HepG2 (cell line): Measurements from ENCODE around the gene EPHX1. TPM values are rescaled to one million over a fixed set of nuclear protein-coding genes. Genes with fewer than 3 reads are reported as not detected.

Experiments used
- ATAC-seq: fragments of 200-7000 bp; cut with Tn5 transposase; 3 replicates; pipeline ENCODE4 v1.9.1; 2020; ENCODE audit warnings: mild to moderate bottlenecking, moderate library complexity
- BruUV-seq: library from RNA; stranded (reverse); fragments of 400-500 nt; replicated peaks from 2 replicates; lab custom pipeline; 2021; lab: Mats Ljungman, UMichigan
- CTCF ChIA-PET: fragments of 300-600 bp; formaldehyde crosslinking; extraction: SDS; loops from one replicate; lab custom pipeline; 2021; ENCODE audit warnings: low total read pairs, inconsistent platforms, low intra/inter-chr PET ratio; lab: Yijun Ruan, JAX
- POLR2A ChIA-PET: fragments of 350-600 bp; sonication (Branson Sonifier 250); formaldehyde crosslinking; loops from one replicate; lab custom pipeline; 2020; ENCODE audit warnings: antibody characterized with exemption, inconsistent platforms; lab: Yijun Ruan, JAX
- DNase-seq: peaks from one replicate; pipeline ENCODE4 v3.0.0-alpha.2; 2015; ENCODE audit warnings: low spot score
- FAIRE-seq: peaks from 3 replicates; lab custom pipeline; 2011; peaks lifted over from hg19 to GRCh38; lab: Jason Lieb, UNC
- H2AFZ ChIP-seq: one replicate; pipeline ENCODE4 v1.6.1; 2011; ENCODE audit warnings: low read length, inconsistent platforms
- H3K27ac ChIP-seq: fragments of 300-600 bp; 3 replicates; pipeline ENCODE4 v1.8.0; 2011; ENCODE audit warnings: mixed run types, mild to moderate bottlenecking, mixed read lengths, low read length, inconsistent platforms; ENCODE audit not compliant: insufficient read depth; ENCODE audit errors: extremely low read length
- H3K27me3 ChIP-seq, 2 experiments: fragments of 200-600 bp in 1 of 2; 2 replicates in 1 of 2; 3 replicates in 1 of 2; pipeline versions ENCODE4 v1.6.0 to v1.8.0; 2011; ENCODE audit warnings: low read length in 2 of 2, mild to moderate bottlenecking in 2 of 2, moderate library complexity in 2 of 2, inconsistent platforms in 1 of 2; ENCODE audit not compliant: insufficient read depth in 2 of 2, control insufficient read depth in 1 of 2
- H3K36me3 ChIP-seq, 2 experiments: fragments of 200-600 bp in 1 of 2; replicated peaks in 1 of 2; 2 replicates in 1 of 2; 3 replicates in 1 of 2; pipeline versions ENCODE4 v1.5.1 to v1.8.0; 2011; ENCODE audit warnings: low read length in 2 of 2, inconsistent platforms in 1 of 2; ENCODE audit not compliant: insufficient read depth in 2 of 2, control insufficient read depth in 1 of 2
- H3K4me1 ChIP-seq: 2 replicates; pipeline ENCODE4 v1.5.1; 2012; ENCODE audit warnings: low read length, inconsistent platforms; ENCODE audit not compliant: insufficient read depth
- H3K4me2 ChIP-seq: 2 replicates; pipeline ENCODE4 v1.6.0; 2011; ENCODE audit warnings: low read depth, low read length, inconsistent platforms
- H3K4me3 ChIP-seq, 3 experiments: fragments of 200-600 bp in 1 of 3; sonication (generic), shearing (Covaris generic) in 1 of 3; replicated peaks in 1 of 3; 2 replicates each; pipeline ENCODE4 v1.5.1; 2011 to 2016; ENCODE audit warnings: low read length in 3 of 3, inconsistent platforms in 2 of 3, low read depth in 2 of 3, mild to moderate bottlenecking in 2 of 3, control low read depth in 1 of 3, mixed read lengths in 1 of 3; ENCODE audit not compliant: insufficient read depth in 1 of 3
- H3K79me2 ChIP-seq: one replicate; pipeline ENCODE4 v1.6.1; 2011; ENCODE audit warnings: low read length, inconsistent platforms; ENCODE audit not compliant: insufficient read depth
- H3K9ac ChIP-seq: 2 replicates; pipeline ENCODE4 v1.6.0; 2011; ENCODE audit warnings: mild to moderate bottlenecking, low read depth, low read length, inconsistent platforms; ENCODE audit not compliant: insufficient read depth
- H3K9me3 ChIP-seq: 2 replicates; pipeline ENCODE4 v1.5.1; 2012; ENCODE audit warnings: mild to moderate bottlenecking, low read length
- H4K20me1 ChIP-seq: 2 replicates; pipeline ENCODE4 v1.6.0; 2011; ENCODE audit warnings: inconsistent platforms, mild to moderate bottlenecking, low read length, moderate library complexity; ENCODE audit not compliant: insufficient read depth
- ARID2 ChIP-seq: sonication (generic); formaldehyde crosslinking; IDR thresholded peaks from 2 replicates; pipeline ENCODE4 v1.8.1; 2022; ENCODE audit warnings: mild to moderate bottlenecking, missing genetic modification reagents, borderline replicate concordance
- EEA1 ChIP-seq: sonication (generic); formaldehyde crosslinking; IDR thresholded peaks from 2 replicates; pipeline ENCODE4 v1.5.1; 2020; ENCODE audit warnings: mild to moderate bottlenecking, missing genetic modification reagents, borderline replicate concordance
- FOSL2 ChIP-seq: sonication (generic); formaldehyde crosslinking; IDR thresholded peaks from 2 replicates; pipeline ENCODE4 v1.4.0; 2020; ENCODE audit warnings: missing genetic modification reagents
- GTF2F1 ChIP-seq: fragments of 150-350 bp; IDR thresholded peaks from 2 replicates; pipeline ENCODE4 v1.6.1; 2014; ENCODE audit warnings: low read length
- HCFC1 ChIP-seq: fragments of 150-350 bp; IDR thresholded peaks from 2 replicates; pipeline ENCODE4 v1.6.1; 2014; ENCODE audit warnings: low read depth, low read length
- IRX3 ChIP-seq: sonication (generic); formaldehyde crosslinking; IDR thresholded peaks from 2 replicates; pipeline ENCODE4 v1.8.1; 2023; ENCODE audit warnings: mild to moderate bottlenecking, low read depth, missing genetic modification reagents, borderline replicate concordance
- KMT2B ChIP-seq: IDR thresholded peaks from 2 replicates; pipeline ENCODE4 v1.6.1; 2016; ENCODE audit warnings: missing genetic modification reagents, missing compliant biosample characterization
- MBD4 ChIP-seq: IDR thresholded peaks from 2 replicates; pipeline ENCODE4 v1.6.1; 2012; ENCODE audit warnings: low read length, inconsistent platforms, borderline replicate concordance
- NCOR1 ChIP-seq: fragments of 200-600 bp; sonication (generic); IDR thresholded peaks from 2 replicates; pipeline ENCODE4 v1.7.0; 2017; ENCODE audit warnings: antibody characterized with exemption, low read length, borderline replicate concordance
- NR1H2 ChIP-seq: sonication (generic); formaldehyde crosslinking; IDR thresholded peaks from 2 replicates; pipeline ENCODE4 v1.8.1; 2022; ENCODE audit warnings: low read depth, missing genetic modification reagents, borderline replicate concordance
- NR2C2 ChIP-seq: sonication (generic); formaldehyde crosslinking; IDR thresholded peaks from 2 replicates; pipeline ENCODE4 v1.4.0; 2020; ENCODE audit warnings: missing genetic modification reagents, mild to moderate bottlenecking, moderate library complexity, borderline replicate concordance
- SRF ChIP-seq: IDR thresholded peaks from 2 replicates; pipeline ENCODE4 v1.6.1; 2011; ENCODE audit warnings: mild to moderate bottlenecking, low read depth, low read length, moderate library complexity
- STAT5B ChIP-seq: sonication (generic); formaldehyde crosslinking; IDR thresholded peaks from 2 replicates; pipeline ENCODE4 v1.4.0; 2020; ENCODE audit warnings: missing genetic modification reagents
- TFAP4 ChIP-seq: sonication (generic); IDR thresholded peaks from 2 replicates; pipeline ENCODE4 v1.6.1; 2016; ENCODE audit warnings: low read depth, borderline replicate concordance
- U2AF2 ChIP-seq: fragments of 200-400 bp; formaldehyde crosslinking; IDR thresholded peaks from 2 replicates; pipeline ENCODE4 v1.6.1; 2017; ENCODE audit warnings: low read depth, mild to moderate bottlenecking, low read length
- YEATS2 ChIP-seq: sonication (generic); formaldehyde crosslinking; IDR thresholded peaks from 2 replicates; pipeline ENCODE4 v1.4.0; 2020; ENCODE audit warnings: missing genetic modification reagents, borderline replicate concordance
- ZBTB1 ChIP-seq: sonication (generic); formaldehyde crosslinking; IDR thresholded peaks from 2 replicates; pipeline ENCODE4 v1.4.0; 2020; ENCODE audit warnings: missing genetic modification reagents, borderline replicate concordance
- ZBTB38 ChIP-seq: sonication (generic); formaldehyde crosslinking; IDR thresholded peaks from 2 replicates; pipeline ENCODE4 v1.5.1; 2020; ENCODE audit warnings: mild to moderate bottlenecking, missing genetic modification reagents
- ZBTB42 ChIP-seq: sonication (generic); formaldehyde crosslinking; IDR thresholded peaks from 2 replicates; pipeline ENCODE4 v1.5.0; 2020; ENCODE audit warnings: mild to moderate bottlenecking, missing genetic modification reagents
- ZBTB7B ChIP-seq: sonication (generic); formaldehyde crosslinking; IDR thresholded peaks from 2 replicates; pipeline ENCODE4 v1.4.0; 2020; ENCODE audit warnings: missing genetic modification reagents
- ZNF367 ChIP-seq: sonication (generic); formaldehyde crosslinking; IDR thresholded peaks from 2 replicates; pipeline ENCODE4 v1.4.0; 2020; ENCODE audit warnings: missing genetic modification reagents, borderline replicate concordance
- ZNF383 ChIP-seq: sonication (generic); formaldehyde crosslinking; IDR thresholded peaks from 2 replicates; pipeline ENCODE4 v1.4.0; 2020; ENCODE audit warnings: missing genetic modification reagents, mild to moderate bottlenecking, borderline replicate concordance
- ZNF446 ChIP-seq: sonication (generic); formaldehyde crosslinking; IDR thresholded peaks from 2 replicates; pipeline ENCODE4 v1.5.0; 2020; ENCODE audit warnings: mild to moderate bottlenecking, missing genetic modification reagents
- ZNF451 ChIP-seq: sonication (generic); formaldehyde crosslinking; IDR thresholded peaks from 2 replicates; pipeline ENCODE4 v1.5.0; 2020; ENCODE audit warnings: mild to moderate bottlenecking, missing genetic modification reagents
- ZNF570 ChIP-seq: sonication (generic); formaldehyde crosslinking; IDR thresholded peaks from 2 replicates; pipeline ENCODE4 v1.4.0; 2020; ENCODE audit warnings: mild to moderate bottlenecking, missing genetic modification reagents, borderline replicate concordance
- ZNF83 ChIP-seq: sonication (generic); formaldehyde crosslinking; IDR thresholded peaks from 2 replicates; pipeline ENCODE4 v1.4.0; 2020; ENCODE audit warnings: missing genetic modification reagents, mild to moderate bottlenecking, borderline replicate concordance
- WGBS: methylation state at CpG from one replicate; pipeline ENCODE4 v1.1.6; 2017; ENCODE audit warnings: low lambda C conversion rate; 5-methylcytosine and 5-hydroxymethylcytosine counted together
- in situ Hi-C: cut with HindIII; loops from 2 replicates; pipeline ENCODE4 v1.10.0; 2017; ENCODE audit warnings: low pct_unique_long_range_greater_than_20kb; ENCODE audit not compliant: extremely low pct_ligation_motif_present
- intact Hi-C: fragments of 100-400 bp; cut with micrococcal nuclease; formaldehyde crosslinking; loops from one replicate; pipeline ENCODE4 v1.10.0; 2022; ENCODE audit not compliant: unreplicated experiment
- polyA plus RNA-seq, 8 experiments: library from polyadenylated mRNA; depleted of rRNA in 3 of 8; stranded (reverse) in 7 of 8; unstranded in 1 of 8; fragments of >200 nt; fragmentation: Illumina TruSeq in 4 of 8; extraction: Trizol in 4 of 8; gene quantifications; 2 replicates each; pipeline versions ENCODE4 v1.2.1 to v1.2.3, GENCODE V29; 2011 to 2016; ENCODE audit warnings: low read depth in 4 of 8, missing spikeins in 1 of 8, mixed read lengths in 1 of 8; ENCODE audit not compliant: insufficient read depth in 1 of 8
- total RNA-seq, 5 experiments: library from RNA; depleted of rRNA; stranded (reverse); fragments of >200 nt; fragmentation: Illumina TruSeq; extraction: Trizol; gene quantifications; 2 replicates each; pipeline ENCODE4 v1.2.3, GENCODE V29; 2016; ENCODE audit warnings: low read depth in 1 of 5
- TF ChIP-seq, protein P1 (sequence below): IDR thresholded peaks from 2 replicates; pipeline ENCODE4 v1.6.1; 2016; ENCODE audit warnings: mild to moderate bottlenecking, missing biosample characterization, missing genetic modification reagents
- TF ChIP-seq, protein P2 (sequence below): sonication (generic); formaldehyde crosslinking; IDR thresholded peaks from 2 replicates; pipeline ENCODE4 v1.4.0; 2020; ENCODE audit warnings: mild to moderate bottlenecking, missing genetic modification reagents

EPHX1 gene
- total and polyA plus RNA-seq, 2 of the 13 experiments (the other 11 are each of a cell fraction or from before 2014, with no cell fraction given) = 27.7 to 36.5 TPM

GRCh38 chr1:225887030-225887314 lies 77.0 kb downstream of the EPHX1 start:
- in situ Hi-C loops = no loop called here
- Histone ChIP-seq H4K20me1 (no peaks in the 10 kb centered on the region), H3K36me3 (no peaks in the 10 kb centered on the region), H3K9ac (peak overlapping the region; percentile 43; the same call in 1 of the 2 replicates), H3K9me3 (no peaks in the 10 kb centered on the region), H2AFZ (no peak overlapping the region), H3K4me1 (peaks cover 74% of the 10 kb centered on the region), H3K4me2 (peak overlapping the region; percentile 86), H3K27ac (no peak overlapping the region), H3K4me3 (peak overlapping the region in 1 of 3 experiments; percentile 52; a peak in 1 of 6 replicates), H3K27me3 (no peaks in the 10 kb centered on the region; a peak in 1 of 5 replicates), H3K79me2 (no peaks in the 10 kb centered on the region)
- ATAC-seq = no peak; the same call in 2 of the 3 replicates
- no peak for FAIRE-seq
- 7% methylated on average over 4 of the region's 7 CpGs for WGBS
- POLR2A ChIA-PET = interaction anchor here (0.7 to 1.0 kb wide), 2 partner anchors 9 to 10 kb away, joined by 3 read pairs; no protein-coding TSS in a partner anchor
- intact Hi-C loops = loop anchor here (10.0 kb wide), 1 partner anchor 88 kb away; no protein-coding TSS in a partner anchor
- BruUV-seq = no TSS peak
- CTCF ChIA-PET = no interaction called here
- no peak for DNase-seq
- no peak for TF ChIP-seq ZNF383 (CRISPR knock-in tag)
- TF ChIP-seq ZNF446 (CRISPR knock-in tag) = no peak
- no peak for TF ChIP-seq YEATS2 (CRISPR knock-in tag)
- TF ChIP-seq TFAP4 = peak; percentile 80
- no peak for TF ChIP-seq EEA1
- TF ChIP-seq U2AF2 = no peak
- no peak for TF ChIP-seq NCOR1
- TF ChIP-seq, protein P1, sequence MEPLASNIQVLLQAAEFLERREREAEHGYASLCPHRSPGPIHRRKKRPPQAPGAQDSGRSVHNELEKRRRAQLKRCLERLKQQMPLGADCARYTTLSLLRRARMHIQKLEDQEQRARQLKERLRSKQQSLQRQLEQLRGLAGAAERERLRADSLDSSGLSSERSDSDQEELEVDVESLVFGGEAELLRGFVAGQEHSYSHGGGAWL = no peak
- no peak for TF ChIP-seq MBD4
- TF ChIP-seq ZBTB38 (CRISPR knock-in tag) = no peak
- no peak for TF ChIP-seq ZNF367 (CRISPR knock-in tag)
- no peak for TF ChIP-seq ZBTB1 (CRISPR knock-in tag)
- no peak for TF ChIP-seq HCFC1
- TF ChIP-seq ARID2 (CRISPR knock-in tag) = no peak
- no peak for TF ChIP-seq IRX3 (CRISPR knock-in tag)
- no peak for TF ChIP-seq SRF
- no peak for TF ChIP-seq ZNF83 (CRISPR knock-in tag)
- TF ChIP-seq STAT5B = no peak
- TF ChIP-seq ZNF570 (CRISPR knock-in tag) = no peak
- TF ChIP-seq NR1H2 (CRISPR knock-in tag) = no peak
- TF ChIP-seq ZBTB7B = no peak; the same call in 1 of the 2 replicates
- peak; percentile 83 for TF ChIP-seq NR2C2 (CRISPR knock-in tag)
- TF ChIP-seq FOSL2 = no peak
- no peak for TF ChIP-seq GTF2F1
- TF ChIP-seq ZNF451 (CRISPR knock-in tag) = no peak
- TF ChIP-seq, protein P2, sequence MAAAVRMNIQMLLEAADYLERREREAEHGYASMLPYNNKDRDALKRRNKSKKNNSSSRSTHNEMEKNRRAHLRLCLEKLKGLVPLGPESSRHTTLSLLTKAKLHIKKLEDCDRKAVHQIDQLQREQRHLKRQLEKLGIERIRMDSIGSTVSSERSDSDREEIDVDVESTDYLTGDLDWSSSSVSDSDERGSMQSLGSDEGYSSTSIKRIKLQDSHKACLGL (CRISPR knock-in tag) = no peak
- TF ChIP-seq KMT2B (CRISPR knock-in tag) = no peak
- TF ChIP-seq ZBTB42 (CRISPR knock-in tag) = no peak
